DMS79 (cell line): ENCODE results near the gene NUP205.

Experiments used
- DNase-seq: peaks from one replicate; lab custom pipeline; 2025; lab: John Stamatoyannopoulos, UW

The NUP205 gene

GRCh38 chr7:135539629-135540028, 18.1 kb upstream of the NUP205 start:
- no peak for DNase-seq

GRCh38 chr7:135541029-135541428, 16.7 kb upstream of the NUP205 start:
- DNase-seq: no peak

GRCh38 chr7:135550196-135550595, 7.5 kb upstream of the NUP205 start:
- no peak for DNase-seq

- DNase-seq: no peak
Observed at GRCh38 chr7:135552148-135552547, 5.6 kb upstream of the NUP205 start.

GRCh38 chr7:135553346-135553745, 4.4 kb upstream of the NUP205 start:
- no peak for DNase-seq

GRCh38 chr7:135558337-135558767, 635 bp downstream of the NUP205 start:
- DNase-seq: peak; percentile 47

- DNase-seq: no peak
Observed at GRCh38 chr7:135558881-135559280, 1.2 kb downstream of the NUP205 start.

- DNase-seq: no peak
Observed at GRCh38 chr7:135560631-135561030, 2.9 kb downstream of the NUP205 start.

- no peak for DNase-seq
Observed at GRCh38 chr7:135562720-135563119, 5.0 kb downstream of the NUP205 start.

GRCh38 chr7:135571834-135572233, 14.1 kb downstream of the NUP205 start:
- no peak for DNase-seq

GRCh38 chr7:135573541-135573940, 15.8 kb downstream of the NUP205 start:
- DNase-seq: no peak

- no peak for DNase-seq
Observed at GRCh38 chr7:135575296-135575695, 17.6 kb downstream of the NUP205 start.

- no peak for DNase-seq
Observed at GRCh38 chr7:135578569-135578968, 20.9 kb downstream of the NUP205 start.

- no peak for DNase-seq
Observed at GRCh38 chr7:135584362-135585353, 26.9 kb downstream of the NUP205 start.

- no peak for DNase-seq
Observed at GRCh38 chr7:135597181-135597925, 39.6 kb downstream of the NUP205 start.

- DNase-seq: no peak
Observed at GRCh38 chr7:135597926-135598305, 40.2 kb downstream of the NUP205 start.

GRCh38 chr7:135599471-135599870, 41.8 kb downstream of the NUP205 start:
- no peak for DNase-seq

GRCh38 chr7:135600226-135600625, 42.5 kb downstream of the NUP205 start:
- DNase-seq: no peak

- no peak for DNase-seq
Observed at GRCh38 chr7:135601182-135601581, 43.5 kb downstream of the NUP205 start.

GRCh38 chr7:135602304-135602703, 44.6 kb downstream of the NUP205 start:
- no peak for DNase-seq

- DNase-seq: no peak
Observed at GRCh38 chr7:135616136-135616535, 58.4 kb downstream of the NUP205 start.

- no peak for DNase-seq
Observed at GRCh38 chr7:135617781-135618180, 60.1 kb downstream of the NUP205 start.

- DNase-seq: no peak
Observed at GRCh38 chr7:135618510-135618909, 60.8 kb downstream of the NUP205 start.
